Astrocyte of the cerebellum (primary cell): ENCODE data around the gene ADGRB2.

Experiments
- DNase-seq: peaks from one replicate; pipeline ENCODE4 v3.0.0-alpha.2; 2011; ENCODE audit warnings: low read depth
- H3K4me3 ChIP-seq: 2 replicates; pipeline ENCODE4 v1.5.1; 2011; ENCODE audit warnings: mild to moderate bottlenecking, low read depth, low read length, moderate library complexity
- in situ Hi-C: cut with HindIII; loops from 2 replicates; pipeline ENCODE4 v1.10.0; 2017; ENCODE audit warnings: low sequenced_read_pairs
- TF ChIP-seq, protein P1 (sequence below): IDR thresholded peaks from 2 replicates; pipeline ENCODE4 v1.5.1; 2012; ENCODE audit warnings: low read length, low read depth, moderate library complexity, mild to moderate bottlenecking; ENCODE audit errors: missing control alignments

ADGRB2 gene

DNA sequence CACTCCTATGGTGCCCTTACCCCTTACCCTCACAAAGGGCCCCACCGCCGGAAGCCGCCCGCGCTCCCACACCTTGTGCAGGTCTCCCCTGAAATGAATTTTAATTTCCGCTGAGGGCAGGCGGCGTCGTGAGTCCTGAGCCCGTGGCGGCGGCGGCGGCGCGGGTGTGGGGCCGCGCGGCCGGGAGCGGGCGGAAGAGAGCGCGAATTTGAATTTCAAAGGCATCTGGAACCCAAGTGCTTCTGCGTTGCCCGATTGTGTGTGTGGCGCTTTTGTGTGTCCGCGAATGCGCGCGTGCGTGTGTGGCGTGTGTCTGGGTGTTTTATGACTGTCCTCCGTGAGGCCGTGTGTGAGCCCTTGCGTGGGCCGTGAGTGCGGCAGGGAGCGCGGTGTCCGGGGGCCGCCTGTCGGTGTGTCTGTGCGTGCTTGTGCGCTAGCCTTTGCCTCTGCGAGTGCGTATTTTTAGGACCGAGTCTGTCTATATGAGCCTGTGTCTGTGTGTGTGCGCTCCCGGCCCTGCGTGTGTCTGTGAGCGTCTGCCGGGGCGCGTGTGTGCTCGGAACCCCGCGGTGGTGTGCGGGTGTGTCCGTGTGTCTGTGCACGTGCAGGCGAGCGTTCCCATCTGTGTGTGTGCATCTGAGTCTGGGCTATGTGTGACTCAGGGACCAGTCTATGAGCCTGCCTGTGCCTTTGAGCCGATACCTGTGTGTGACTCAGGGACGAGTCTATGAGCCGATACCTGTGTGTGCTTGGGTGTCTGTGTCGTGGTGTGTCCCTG is 7.9 kb upstream of the ADGRB2 start:
- H3K4me3 ChIP-seq, result peak overlapping the region; percentile 2
- in situ Hi-C loops, result no loop called here
- TF ChIP-seq, protein P1, sequence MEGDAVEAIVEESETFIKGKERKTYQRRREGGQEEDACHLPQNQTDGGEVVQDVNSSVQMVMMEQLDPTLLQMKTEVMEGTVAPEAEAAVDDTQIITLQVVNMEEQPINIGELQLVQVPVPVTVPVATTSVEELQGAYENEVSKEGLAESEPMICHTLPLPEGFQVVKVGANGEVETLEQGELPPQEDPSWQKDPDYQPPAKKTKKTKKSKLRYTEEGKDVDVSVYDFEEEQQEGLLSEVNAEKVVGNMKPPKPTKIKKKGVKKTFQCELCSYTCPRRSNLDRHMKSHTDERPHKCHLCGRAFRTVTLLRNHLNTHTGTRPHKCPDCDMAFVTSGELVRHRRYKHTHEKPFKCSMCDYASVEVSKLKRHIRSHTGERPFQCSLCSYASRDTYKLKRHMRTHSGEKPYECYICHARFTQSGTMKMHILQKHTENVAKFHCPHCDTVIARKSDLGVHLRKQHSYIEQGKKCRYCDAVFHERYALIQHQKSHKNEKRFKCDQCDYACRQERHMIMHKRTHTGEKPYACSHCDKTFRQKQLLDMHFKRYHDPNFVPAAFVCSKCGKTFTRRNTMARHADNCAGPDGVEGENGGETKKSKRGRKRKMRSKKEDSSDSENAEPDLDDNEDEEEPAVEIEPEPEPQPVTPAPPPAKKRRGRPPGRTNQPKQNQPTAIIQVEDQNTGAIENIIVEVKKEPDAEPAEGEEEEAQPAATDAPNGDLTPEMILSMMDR, result no peak
- DNase-seq, result no peak

DNA sequence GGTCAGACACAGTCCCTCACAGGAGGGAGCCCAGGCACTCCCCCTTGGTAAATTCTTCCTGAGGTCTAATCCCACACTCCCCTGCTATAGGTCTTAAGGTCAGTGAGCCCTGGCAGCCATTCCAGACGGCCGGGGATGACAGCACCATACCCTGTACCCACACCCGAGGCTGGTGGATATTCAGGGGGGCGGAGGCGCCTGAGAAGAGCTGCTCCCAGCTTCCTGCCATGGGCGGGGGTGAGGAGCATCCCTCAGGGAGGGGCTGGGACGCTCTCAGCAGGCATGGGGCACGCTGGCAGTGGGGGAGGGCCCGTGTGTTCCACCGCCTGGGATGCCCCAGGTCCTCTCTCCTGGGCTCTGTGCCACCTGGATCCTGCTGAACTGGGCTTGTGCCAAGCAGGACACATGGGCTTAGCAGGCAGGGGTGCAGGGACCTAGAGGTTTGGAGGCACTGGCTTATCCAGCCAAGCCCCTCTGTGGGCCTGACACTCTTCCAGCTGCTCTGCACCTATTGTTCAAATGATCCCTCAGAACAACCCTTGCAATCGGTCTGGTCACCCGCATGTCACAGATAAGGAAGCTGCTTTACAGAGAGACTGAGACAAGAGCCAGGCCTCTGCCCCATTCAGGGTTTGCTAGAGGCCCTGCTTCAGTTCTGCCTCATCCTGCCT is 5.7 kb upstream of the ADGRB2 start:
- no peak for DNase-seq
- TF ChIP-seq, protein P1, result no peak
- in situ Hi-C loops, result no loop called here
- H3K4me3 ChIP-seq, result no peak overlapping the region

- no peak overlapping the region for H3K4me3 ChIP-seq
- TF ChIP-seq, protein P1, result no peak
- in situ Hi-C loops, result no loop called here
- DNase-seq, result no peak
Measured at GRCh38 chr1:31768939-31769704, 5.0 kb upstream of the ADGRB2 start.

DNA sequence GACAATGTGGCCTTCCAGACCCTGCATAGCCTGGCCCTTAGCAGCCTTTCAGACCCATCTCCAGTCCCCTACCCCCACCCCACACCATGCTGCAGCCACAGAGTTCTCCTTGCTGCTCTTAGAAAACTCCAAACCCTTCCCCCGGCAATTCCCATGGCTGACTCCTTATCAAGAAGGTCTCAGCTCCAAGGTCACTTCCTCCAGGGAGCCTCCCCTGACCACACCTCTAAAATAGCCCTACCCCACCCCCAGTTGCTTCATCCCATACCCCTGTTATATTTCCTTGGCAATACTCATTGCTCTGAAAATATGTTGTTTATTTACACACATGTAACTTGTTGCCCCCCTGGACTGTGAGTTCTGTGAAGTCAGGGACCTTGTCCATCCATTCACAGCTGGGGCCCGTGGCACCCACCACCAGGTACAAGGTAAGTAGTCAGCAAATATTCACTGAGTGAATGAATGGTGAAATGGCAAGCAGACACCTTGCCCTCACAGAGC is 4.3 kb upstream of the ADGRB2 start:
- TF ChIP-seq, protein P1, result no peak
- in situ Hi-C loops, result no loop called here

DNA sequence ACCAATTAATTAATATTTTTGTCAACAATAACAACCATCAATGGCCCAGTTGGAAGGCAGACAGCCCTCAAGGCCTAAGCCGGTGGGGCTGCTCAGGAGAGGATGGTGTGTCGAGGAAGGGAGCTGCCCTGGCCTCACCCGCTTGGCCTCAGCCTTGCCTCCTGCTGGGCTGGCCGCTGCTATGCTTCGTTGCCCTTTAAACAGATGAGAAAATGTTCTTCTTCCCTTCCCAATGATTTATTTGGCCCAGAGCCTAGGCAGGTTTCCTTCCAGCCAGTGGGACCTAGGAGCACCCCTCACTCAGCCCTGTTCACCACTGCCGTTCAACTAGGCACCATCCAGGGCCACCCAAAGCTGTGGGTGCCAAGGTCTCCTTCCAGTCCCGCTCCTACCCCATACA is 3.1 kb upstream of the ADGRB2 start:
- TF ChIP-seq, protein P1, result no peak
- in situ Hi-C loops, result no loop called here
- no peak overlapping the region for H3K4me3 ChIP-seq
- DNase-seq, result no peak

More for the DNA sequence above, 4.3 kb upstream of the ADGRB2 start:
- DNase-seq, result no peak
- H3K4me3 ChIP-seq, result no peak overlapping the region

DNA sequence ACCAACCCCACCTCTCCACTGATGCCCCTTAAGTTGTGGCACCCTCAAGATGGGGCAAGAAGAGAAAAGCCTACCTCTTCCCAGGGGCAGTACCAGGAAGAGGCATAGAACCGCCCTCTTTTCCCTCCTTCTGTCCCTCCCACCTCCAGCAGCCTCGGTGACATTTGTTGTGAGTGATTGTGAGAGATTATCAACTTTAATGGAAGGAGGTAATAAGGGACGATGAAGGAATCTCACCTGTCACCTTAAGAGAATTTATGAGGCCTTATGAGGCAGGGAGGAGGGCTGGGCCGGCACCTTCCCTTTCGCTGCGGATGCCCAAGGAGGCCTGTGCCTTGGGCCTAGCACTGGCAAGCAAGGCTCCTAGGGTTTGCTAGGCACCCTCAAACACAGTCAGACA is 1.4 kb upstream of the ADGRB2 start:
- TF ChIP-seq, protein P1, result no peak
- no peak overlapping the region for H3K4me3 ChIP-seq
- in situ Hi-C loops, result no loop called here
- DNase-seq, result no peak
